Suprapubic skin (tissue), 4 donors: ENCODE data around the gene SUPT6H. TPM values are rescaled to one million over a fixed set of nuclear protein-coding genes. Genes with fewer than 3 reads are reported as not detected.
A peak's percentile ranks its signal among the peaks of the same experiment; 100 is the strongest.
"Not testable (repeated sequence)": the region's sequence is repeated elsewhere in the genome, so short reads cannot be mapped to it uniquely, and the experiment has no call there.

ENCODE experiments used
- DNase-seq, 2 donors: peaks; one replicate each; pipeline ENCODE4 v3.0.0-alpha.2; 2019; ENCODE audit warnings: low spot score in 2 of 2
- H3K27ac ChIP-seq: fragments of 200-600 bp; sonication (generic); one replicate; pipeline ENCODE4 v1.5.1; 2019
- H3K27me3 ChIP-seq: fragments of 200-600 bp; sonication (generic); one replicate; pipeline ENCODE4 v1.5.1; 2019
- H3K36me3 ChIP-seq: fragments of 200-600 bp; sonication (generic); one replicate; pipeline ENCODE4 v1.5.1; 2019
- H3K4me1 ChIP-seq: fragments of 200-600 bp; sonication (generic); one replicate; pipeline ENCODE4 v1.5.1; 2019
- H3K4me3 ChIP-seq: fragments of 200-600 bp; sonication (generic); one replicate; pipeline ENCODE4 v1.5.1; 2019; ENCODE audit warnings: mild to moderate bottlenecking
- H3K9me3 ChIP-seq: fragments of 200-600 bp; sonication (generic); one replicate; pipeline ENCODE4 v1.5.1; 2019
- CTCF ChIP-seq, 2 donors: fragments of 200-600 bp in 1 of 2; fragments of 450-650 bp in 1 of 2; sonication (generic) in 1 of 2; IDR thresholded peaks; one replicate each; pipeline ENCODE4 v1.5.1; 2016 to 2019; ENCODE audit warnings: antibody characterized with exemption in 2 of 2, mild to moderate bottlenecking in 1 of 2, moderate library complexity in 1 of 2
- EP300 ChIP-seq: sonication (generic); formaldehyde crosslinking; IDR thresholded peaks from one replicate; pipeline ENCODE4 v1.6.1; 2017; ENCODE audit warnings: antibody characterized with exemption
- POLR2A ChIP-seq, 2 donors: fragments of 450-650 bp; IDR thresholded peaks; one replicate each; pipeline ENCODE4 v1.6.1; 2017; ENCODE audit warnings: antibody characterized with exemption in 2 of 2, mild to moderate bottlenecking in 2 of 2, moderate library complexity in 2 of 2
- POLR2AphosphoS5 ChIP-seq, 3 donors: sonication (generic); formaldehyde crosslinking; IDR thresholded peaks; one replicate each; pipeline ENCODE4 v1.6.1; 2017; ENCODE audit warnings: antibody characterized with exemption in 3 of 3
- WGBS: methylation state at CpG from one replicate; pipeline ENCODE4 v1.1.5; 2018; 5-methylcytosine and 5-hydroxymethylcytosine counted together
- total RNA-seq, 4 donors: library from RNA; depleted of rRNA; stranded (reverse); fragments of >200 nt; gene quantifications; one replicate each; pipeline ENCODE4 v1.1.0, GENCODE V29; 2016

Gene SUPT6H
- total RNA-seq, 4 donors from 2014 or later: 41.1 to 123 (median 57.2) TPM

GRCh38 chr17:28728364-28729200 is 66.6 kb downstream of the SUPT6H start, which contains the start of gene NEK8:
Gene NEK8 (plus strand): TSS chr17:28728788. CDS start chr17:28728814, 26 bp downstream.
- Histone ChIP-seq H3K4me3 (peak within 1 kb of the TSS; percentile 89), H3K36me3 (peaks cover 13% of the 10 kb centered on the region), H3K27ac (peak within 1 kb of the TSS; percentile 99), H3K27me3 (no peaks in the 10 kb centered on the region), H3K9me3 (no peaks in the 10 kb centered on the region), H3K4me1 (peaks cover 54% of the 10 kb centered on the region)
- TF ChIP-seq EP300 (no peak), CTCF (IDR thresholded peaks at IDR 0.05) (no peak), POLR2AphosphoS5 (IDR thresholded peaks at IDR 0.05) (peak in 1 of 3 donors; percentile 30)
- under 1% methylated on average over 52 of the region's 64 CpGs for WGBS
- DNase-seq: peak; percentile 99

GRCh38 chr17:28729950-28730330 is 67.9 kb downstream of the SUPT6H start:
- 77% methylated on average over 11 of the region's 11 CpGs for WGBS
- Histone ChIP-seq H3K9me3 (no peaks in the 10 kb centered on the region), H3K4me1 (peaks cover 42% of the 10 kb centered on the region), H3K4me3 (no peak overlapping the region), H3K27ac (no peak overlapping the region), H3K36me3 (no peaks in the 10 kb centered on the region), H3K27me3 (no peaks in the 10 kb centered on the region)
- no peak for DNase-seq
- no peak for TF ChIP-seq POLR2A (IDR thresholded peaks at IDR 0.05)
- no peak for TF ChIP-seq EP300
- no peak for TF ChIP-seq POLR2AphosphoS5 (IDR thresholded peaks at IDR 0.05)
- no peak for TF ChIP-seq CTCF (IDR thresholded peaks at IDR 0.05)

DNA sequence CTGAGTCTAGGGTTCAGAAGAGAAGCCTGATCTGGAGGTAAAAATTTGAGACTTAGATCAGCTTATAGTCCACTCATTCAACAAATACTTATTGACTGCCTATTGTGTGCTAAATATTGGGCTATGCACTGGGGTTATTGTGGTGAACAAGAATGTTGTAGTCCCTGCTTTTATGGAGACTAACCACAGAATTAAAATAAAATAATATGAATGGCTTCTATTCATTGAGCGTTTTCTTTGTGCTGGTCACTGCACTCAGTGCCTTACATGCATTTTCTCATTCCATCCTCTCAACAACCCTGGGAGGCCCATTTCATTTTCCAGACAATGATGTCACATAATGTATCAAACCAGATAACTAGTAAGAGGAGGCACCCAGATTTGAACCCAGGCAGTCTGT is 71.3 kb downstream of the SUPT6H start:
- Histone ChIP-seq H3K9me3 (no peaks in the 10 kb centered on the region), H3K4me3 (no peak overlapping the region), H3K36me3 (no peaks in the 10 kb centered on the region), H3K4me1 (peaks cover 16% of the 10 kb centered on the region), H3K27me3 (no peaks in the 10 kb centered on the region), H3K27ac (no peak overlapping the region)
- WGBS: 75% methylated on average over 1 of the region's 1 CpG
- no peak for DNase-seq
- no peak for TF ChIP-seq CTCF (IDR thresholded peaks at IDR 0.05)
- no peak for TF ChIP-seq POLR2AphosphoS5 (IDR thresholded peaks at IDR 0.05)
- no peak for TF ChIP-seq EP300
- no peak for TF ChIP-seq POLR2A (IDR thresholded peaks at IDR 0.05)

DNA sequence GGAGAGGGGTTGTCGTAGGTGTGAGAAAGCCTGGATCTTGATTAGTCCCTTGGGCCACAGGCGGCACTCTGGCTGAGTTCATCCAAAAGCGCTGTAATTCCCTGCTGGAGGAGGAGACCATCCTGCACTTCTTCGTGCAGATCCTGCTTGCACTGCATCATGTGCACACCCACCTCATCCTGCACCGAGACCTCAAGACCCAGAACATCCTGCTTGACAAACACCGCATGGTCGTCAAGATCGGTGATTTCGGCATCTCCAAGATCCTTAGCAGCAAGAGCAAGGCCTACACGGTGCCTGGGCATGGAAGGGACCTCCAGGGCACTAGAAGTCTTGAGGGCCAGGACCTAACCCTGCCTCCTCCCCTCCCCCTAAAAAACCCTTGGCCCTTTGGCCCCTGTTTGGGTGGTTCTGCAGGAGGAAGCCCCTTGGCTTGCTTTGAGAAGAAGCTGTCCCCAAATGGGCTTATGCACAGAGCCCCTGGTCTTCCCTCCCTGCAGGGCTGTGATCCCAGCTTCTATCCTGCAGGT is 72.8 kb downstream of the SUPT6H start:
- no peak for DNase-seq
- TF ChIP-seq POLR2AphosphoS5 (IDR thresholded peaks at IDR 0.05): no peak
- no peak overlapping the region for H3K27ac ChIP-seq
- H3K36me3 ChIP-seq: no peaks in the 10 kb centered on the region
- WGBS: 89% methylated on average over 10 of the region's 10 CpGs
- peaks cover 8% of the 10 kb centered on the region for H3K4me1 ChIP-seq
- H3K9me3 ChIP-seq: no peaks in the 10 kb centered on the region
- no peak overlapping the region for H3K4me3 ChIP-seq
- no peaks in the 10 kb centered on the region for H3K27me3 ChIP-seq

DNA sequence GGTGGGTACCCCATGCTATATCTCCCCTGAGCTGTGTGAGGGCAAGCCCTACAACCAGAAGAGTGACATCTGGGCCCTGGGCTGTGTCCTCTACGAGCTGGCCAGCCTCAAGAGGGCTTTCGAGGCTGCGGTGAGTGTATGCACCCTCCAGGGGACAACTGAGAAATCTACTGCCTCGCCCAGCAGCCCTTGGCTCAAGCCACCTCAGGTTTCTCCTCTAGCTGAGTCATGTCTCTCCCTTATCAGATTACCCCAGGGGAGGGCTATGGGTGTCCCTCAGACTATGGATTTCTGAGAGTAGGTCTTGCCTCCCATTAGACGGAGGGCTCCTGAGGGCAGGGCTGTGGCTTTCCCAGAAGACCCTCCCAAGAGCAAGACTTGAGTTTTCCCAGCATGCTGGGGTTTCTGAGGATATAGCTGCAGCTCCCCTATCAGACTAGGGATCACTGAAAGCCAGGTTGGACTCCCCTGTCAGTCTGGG is 73.3 kb downstream of the SUPT6H start:
- Histone ChIP-seq H3K27ac (no peak overlapping the region), H3K27me3 (no peaks in the 10 kb centered on the region), H3K4me1 (peaks cover 5% of the 10 kb centered on the region), H3K9me3 (no peaks in the 10 kb centered on the region), H3K4me3 (no peak overlapping the region), H3K36me3 (no peaks in the 10 kb centered on the region)
- 47% methylated on average over 4 of the region's 5 CpGs for WGBS
- TF ChIP-seq CTCF (IDR thresholded peaks at IDR 0.05): no peak
- TF ChIP-seq EP300: no peak
- no peak for TF ChIP-seq POLR2AphosphoS5 (IDR thresholded peaks at IDR 0.05)
- TF ChIP-seq POLR2A (IDR thresholded peaks at IDR 0.05): no peak
- no peak for DNase-seq

- not testable (repeated sequence) for H3K36me3 ChIP-seq, H3K4me1 ChIP-seq, H3K9me3 ChIP-seq, H3K27me3 ChIP-seq, H3K27ac ChIP-seq, H3K4me3 ChIP-seq, DNase-seq
- 90% methylated on average over 8 of the region's 8 CpGs for WGBS
Measured at GRCh38 chr17:28735913-28736769, 74.1 kb downstream of the SUPT6H start.
